Right ventricle myocardium inferior (tissue), 1 donor: ENCODE data around the gene DENND6B. TPM values are rescaled to one million over a fixed set of nuclear protein-coding genes. Genes with fewer than 3 reads are reported as not detected.

Experiments
- ATAC-seq: fragments of 200-7000 bp; cut with Tn5 transposase; one replicate; pipeline ENCODE4 v1.9.1; 2020; ENCODE audit warnings: mild to moderate bottlenecking, moderate library complexity
- DNase-seq: peaks from one replicate; pipeline ENCODE4 v3.0.0; 2021; ENCODE audit errors: missing footprints
- intact Hi-C: fragments of 100-400 bp; cut with DNase I; formaldehyde crosslinking; loops from one replicate; pipeline ENCODE4 v1.11.0; 2022
- total RNA-seq: library from RNA; stranded (reverse); fragmentation: NEBNext Ultra II Directional; extraction: Animal tissue kit (Norgen Biotek cat#: 25700); gene quantifications from one replicate; pipeline ENCODE4 v1.2.1, GENCODE V29; 2021
- donor health status: DM: no; HTN: yes; CAD: no; lungs with severe emphysema.

DENND6B gene
- total RNA-seq, 1 donor from 2014 or later: 1.7 TPM

DNA sequence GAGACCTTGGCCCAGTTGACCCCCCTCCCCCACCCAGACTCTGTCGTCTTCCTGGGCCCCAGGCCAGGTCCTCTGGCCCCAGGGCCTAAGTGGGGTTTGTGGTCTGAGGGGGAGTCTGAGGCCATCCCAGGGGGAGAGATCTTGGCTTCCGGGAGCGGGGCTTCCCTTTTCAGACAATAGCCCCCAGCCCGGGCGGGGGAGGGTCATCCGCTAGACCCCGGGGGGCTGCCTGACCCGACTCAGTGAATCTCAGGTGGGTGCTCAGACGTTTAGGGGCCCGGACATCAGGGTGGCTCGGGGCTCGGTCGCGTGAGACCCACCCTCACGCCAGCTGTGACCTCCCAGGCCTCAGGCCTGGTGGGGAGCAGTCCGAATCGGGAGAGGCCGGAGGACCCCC is 57.2 kb downstream of the DENND6B start:
- intact Hi-C loops: no loop called here
- ATAC-seq (no peak), DNase-seq (no peak)

DNA sequence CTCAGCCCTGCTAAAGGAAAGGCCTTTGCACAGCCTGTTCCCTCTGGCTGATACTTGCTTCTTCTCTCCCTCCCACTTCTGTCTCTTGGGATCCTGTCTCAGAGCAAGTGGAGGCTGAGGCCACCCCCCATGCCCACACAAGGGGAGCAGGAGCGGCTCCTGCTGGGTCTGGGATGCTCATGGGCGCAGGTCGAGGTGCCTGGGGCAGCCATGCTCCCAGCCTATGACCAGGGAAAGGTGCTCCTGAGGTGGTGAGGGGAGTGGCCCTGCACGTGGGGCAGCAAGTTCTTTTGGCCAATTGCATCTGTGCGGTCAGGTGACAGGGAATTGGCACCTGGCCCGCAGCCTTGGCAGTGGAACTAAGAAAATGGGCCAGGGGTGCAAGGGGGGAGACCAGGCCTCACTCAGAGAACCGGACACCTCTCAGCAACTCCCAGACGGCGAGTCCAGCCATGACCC is 58.1 kb downstream of the DENND6B start:
- no peak for ATAC-seq
- intact Hi-C loops: no loop called here

GRCh38 chr22:50267591-50268390 is 59.0 kb downstream of the DENND6B start:
- ATAC-seq (peak; percentile 57), DNase-seq (no peak)
- intact Hi-C loops: no loop called here

More for the DNA sequence above, 58.1 kb downstream of the DENND6B start:
- no peak for DNase-seq

DNA sequence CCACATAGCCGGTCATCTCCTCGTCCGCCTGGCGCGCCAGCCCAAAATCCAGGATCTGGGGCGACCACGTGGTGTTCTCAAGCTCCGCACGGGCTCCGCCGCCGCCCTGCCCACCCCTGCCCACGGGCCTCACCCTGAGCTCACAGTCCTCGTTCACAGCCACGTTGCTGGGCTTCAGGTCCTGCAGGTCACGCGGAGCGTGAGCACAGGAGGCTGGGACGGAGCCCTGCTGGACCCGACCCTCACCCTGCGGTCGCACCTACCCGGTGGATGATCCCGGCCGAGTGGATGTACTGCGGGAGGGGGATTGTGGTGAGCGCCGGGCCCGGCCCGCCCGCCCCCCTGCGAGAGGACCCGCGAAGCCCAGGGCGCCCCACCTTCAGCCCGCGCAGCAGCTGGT is 59.8 kb downstream of the DENND6B start:
- intact Hi-C loops: no loop called here
- DNase-seq (no peak), ATAC-seq (no peak)

DNA sequence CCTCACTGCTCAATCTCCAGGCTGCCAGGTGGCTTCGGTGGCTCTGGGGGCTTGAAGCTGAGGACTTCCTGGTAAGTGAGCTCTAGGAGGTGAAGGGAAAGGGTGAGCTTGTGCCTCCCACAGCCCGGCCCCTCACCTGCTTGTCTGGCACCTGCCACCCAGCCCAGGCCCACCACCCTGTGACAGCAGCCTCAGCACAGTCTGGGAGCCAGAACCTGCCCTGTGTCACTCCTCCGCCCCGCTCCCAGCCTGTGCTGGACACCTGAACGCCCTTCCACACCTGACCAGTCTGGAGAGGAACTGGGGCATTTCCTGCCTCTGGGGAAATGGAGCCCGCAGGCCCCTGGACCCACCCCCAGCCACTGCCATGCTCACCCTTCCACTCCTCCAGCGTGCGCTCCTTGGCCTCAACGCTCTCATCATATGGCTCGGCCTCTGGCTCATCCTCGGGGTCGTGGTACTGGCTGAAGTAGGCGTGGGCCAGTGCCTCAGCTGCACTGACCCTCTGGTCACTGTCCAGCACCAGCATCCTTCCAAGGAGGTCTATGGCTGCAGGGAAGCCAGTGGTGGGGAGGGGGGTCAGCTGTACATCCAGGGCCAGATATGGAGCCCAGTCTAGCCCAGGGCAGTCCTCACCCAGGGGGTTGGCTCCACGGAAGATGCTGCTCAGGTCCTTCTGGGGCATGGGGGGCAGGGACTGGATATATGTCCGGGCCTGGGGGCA is 61.7 kb downstream of the DENND6B start:
- intact Hi-C loops: no loop called here
- no peak for DNase-seq
- ATAC-seq: no peak

- intact Hi-C loops: no loop called here
- no peak for DNase-seq
- no peak for ATAC-seq
Measured at GRCh38 chr22:50264104-50264745, 62.6 kb downstream of the DENND6B start.

DNA sequence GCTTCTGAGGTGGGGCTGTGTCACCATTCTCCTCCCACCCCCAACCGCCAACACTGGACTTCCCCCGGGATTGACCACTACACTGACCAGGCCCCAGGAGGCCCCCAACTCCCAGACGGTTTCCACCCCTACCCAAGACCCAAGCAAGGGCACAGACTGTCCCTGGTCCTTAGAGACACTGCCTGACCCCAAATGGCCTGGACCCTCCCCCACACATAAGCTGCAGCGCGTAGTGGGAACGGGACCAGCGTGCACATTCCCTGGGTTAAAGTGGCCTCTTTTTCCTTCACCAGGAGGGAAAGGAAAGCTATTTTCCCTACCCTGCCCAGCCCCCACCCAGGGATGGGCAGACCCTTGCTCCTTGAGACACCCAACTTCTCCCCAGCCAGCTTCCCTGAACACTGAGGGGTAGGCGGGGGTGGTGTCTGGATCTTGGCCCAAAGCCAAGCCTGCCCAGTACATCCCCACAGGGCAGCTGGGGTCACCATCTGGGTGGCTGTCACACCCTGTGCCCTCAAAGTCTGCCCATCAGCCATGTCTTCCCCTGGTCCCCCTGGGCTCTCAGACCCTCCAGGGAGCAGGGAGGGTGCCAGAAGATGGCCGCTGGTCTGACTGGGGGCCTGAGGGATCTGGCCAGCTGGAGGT is 63.7 kb downstream of the DENND6B start:
- intact Hi-C loops: no loop called here
- ATAC-seq: no peak
- DNase-seq: no peak

GRCh38 chr22:50262460-50262911 is 64.3 kb downstream of the DENND6B start:
- no peak for DNase-seq
- ATAC-seq: no peak
- intact Hi-C loops: no loop called here

DNA sequence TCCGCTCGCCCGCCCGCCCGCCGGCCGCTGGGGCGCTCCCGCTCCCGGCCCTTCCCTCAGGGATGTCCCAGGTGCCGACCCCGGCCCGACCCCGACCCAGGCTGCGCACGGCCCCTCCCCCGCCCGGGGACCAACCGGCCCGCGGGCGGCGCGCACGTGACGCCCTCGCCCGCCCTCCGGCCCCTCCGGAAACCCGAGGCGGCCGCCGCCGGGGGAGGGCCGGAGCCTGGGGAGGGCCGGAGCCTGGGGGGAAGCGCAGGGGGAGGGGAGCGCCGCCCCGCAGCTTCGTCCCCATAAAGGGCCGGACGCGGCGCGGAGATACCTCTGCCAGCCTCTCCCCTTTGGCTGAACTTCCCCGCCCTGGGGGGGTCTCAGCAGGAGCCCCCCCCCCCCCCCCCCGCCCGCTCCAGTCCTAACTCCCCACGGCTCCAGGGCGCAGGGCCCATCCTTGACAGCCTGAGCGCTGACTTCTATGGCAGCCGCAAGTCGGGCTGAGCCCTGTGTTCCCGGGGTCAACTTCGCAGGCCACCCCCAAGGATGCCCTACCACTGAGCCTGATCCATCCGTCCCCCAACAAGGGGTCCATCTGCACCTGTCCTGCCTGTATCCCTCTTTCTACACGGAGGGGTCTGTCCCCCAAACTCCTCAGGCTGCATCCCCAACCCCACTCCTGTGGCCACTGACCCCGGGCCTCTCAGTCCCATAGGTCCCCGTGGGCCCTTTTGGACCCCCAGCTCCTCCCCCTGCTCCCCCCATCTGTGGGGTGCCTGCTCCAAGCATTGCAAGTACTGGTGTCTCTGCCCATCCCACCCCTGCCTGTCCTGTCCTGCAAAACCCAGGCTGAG is 65.0 kb downstream of the DENND6B start, which contains the start of gene MAPK12:
TSS of gene MAPK12 (minus strand) at position 69 of the 845 bp plus-strand sequence. CDS start 174 bp downstream, outside the sequence.
- ATAC-seq (no peak), DNase-seq (peak; percentile 60)
- intact Hi-C loops: no loop called here

DNA sequence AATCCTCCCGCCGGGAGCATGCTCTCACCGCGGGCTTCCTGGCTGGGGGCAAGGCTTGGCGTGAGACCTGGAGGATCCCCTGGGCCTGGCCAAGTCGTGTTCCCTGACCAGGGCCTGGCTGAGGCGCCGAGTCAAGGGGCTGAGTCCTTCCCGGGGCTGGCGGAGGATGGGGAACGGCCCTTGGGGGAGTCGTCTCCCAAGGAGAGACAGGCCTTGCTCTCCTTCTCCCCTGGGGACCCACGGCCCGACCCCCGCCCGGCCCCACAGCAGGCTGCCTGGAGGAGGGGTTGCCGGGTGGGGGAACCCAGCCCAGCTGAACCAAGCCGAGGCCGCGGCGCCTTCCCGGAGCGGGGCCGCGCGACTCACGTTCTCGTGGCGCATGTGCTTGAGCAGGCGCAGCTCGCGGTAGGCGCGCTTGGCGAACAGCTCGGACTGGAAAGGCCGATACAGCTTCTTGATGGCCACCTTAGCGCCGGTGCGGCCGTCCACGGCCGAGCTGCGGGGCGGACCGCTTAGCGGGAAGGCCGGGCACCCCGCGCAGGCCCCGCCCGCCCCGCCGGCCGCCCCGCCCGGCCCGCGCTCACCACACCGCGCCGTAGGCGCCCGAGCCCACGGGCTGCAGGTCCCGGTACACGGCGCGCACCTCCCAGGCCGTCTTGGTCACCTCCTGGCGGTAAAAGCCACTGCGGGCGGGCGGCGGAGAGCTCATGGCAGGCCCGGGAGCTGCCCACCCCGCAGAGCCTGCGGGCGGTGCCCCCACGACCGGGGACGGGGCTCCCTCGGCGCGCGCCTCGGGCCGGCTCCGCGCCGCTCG is 65.8 kb downstream of the DENND6B start:
- ATAC-seq (no peak), DNase-seq (peak; percentile 71)
- intact Hi-C loops: no loop called here

GRCh38 chr22:50260434-50260800 is 66.4 kb downstream of the DENND6B start:
- DNase-seq (no peak), ATAC-seq (no peak)
- intact Hi-C loops: no loop called here

- intact Hi-C loops: no loop called here
- DNase-seq: no peak
- ATAC-seq: no peak
Measured at GRCh38 chr22:50259302-50259701, 67.5 kb downstream of the DENND6B start.

Other genes with a start within 250 kb of the DENND6B start
- gene MLC1, start 241.6 kb downstream of the DENND6B start, total RNA-seq: 0.05 TPM
- not detected for gene MOV10L1, start 237.0 kb downstream of the DENND6B start, total RNA-seq
- 0.43 TPM for gene PANX2, start 156.3 kb downstream of the DENND6B start, total RNA-seq
- gene TRABD, start 141.1 kb downstream of the DENND6B start, total RNA-seq: 22.3 TPM
- 15.5 TPM for gene SELENOO, start 126.0 kb downstream of the DENND6B start, total RNA-seq
- 17.5 TPM for gene TUBGCP6, start 82.0 kb downstream of the DENND6B start, total RNA-seq
- 14.5 TPM for gene HDAC10, start 75.7 kb downstream of the DENND6B start, total RNA-seq
- gene MAPK12, start 65.3 kb downstream of the DENND6B start, total RNA-seq: 18.2 TPM
- gene MAPK11, start 56.6 kb downstream of the DENND6B start, total RNA-seq: 10.0 TPM
- gene PLXNB2, start 19.4 kb downstream of the DENND6B start, total RNA-seq: 70.6 TPM
- gene PPP6R2, start 16.3 kb upstream of the DENND6B start, total RNA-seq: 42.4 TPM
- gene SBF1, start 148.0 kb upstream of the DENND6B start, total RNA-seq: 47.7 TPM
- gene ADM2, start 154.5 kb upstream of the DENND6B start, total RNA-seq: not detected
- gene MIOX, start 159.8 kb upstream of the DENND6B start, total RNA-seq: not detected
- gene LMF2, start 180.7 kb upstream of the DENND6B start, total RNA-seq: 24.9 TPM
- 26.7 TPM for gene NCAPH2, start 181.2 kb upstream of the DENND6B start, total RNA-seq
- gene SCO2, start 198.6 kb upstream of the DENND6B start, total RNA-seq: not detected
- 15.5 TPM for gene TYMP, start 203.0 kb upstream of the DENND6B start, total RNA-seq
- gene KLHDC7B, start 218.9 kb upstream of the DENND6B start, total RNA-seq: not detected
- not detected for gene SYCE3, start 235.9 kb upstream of the DENND6B start, total RNA-seq